PC-3 (cell line): Measurements from ENCODE around the gene PLXNB1.

Experiments used
- CTCF ChIP-seq: fragments of 300-600 bp; sonication (generic); conservative IDR thresholded peaks from 2 replicates; pipeline ENCODE4 v1.5.1; 2017; ENCODE audit warnings: antibody characterized with exemption, low read depth, mild to moderate bottlenecking, low read length
- EZH2phosphoT487 ChIP-seq: fragments of 300-600 bp; sonication (generic); IDR thresholded peaks from 2 replicates; pipeline ENCODE4 v1.6.1; 2018; ENCODE audit warnings: mild to moderate bottlenecking, antibody characterized with exemption, low read length, borderline replicate concordance

- TF ChIP-seq CTCF (no peak), EZH2phosphoT487 (no peak)
Measured at GRCh38 chr3:48434591-48435222, 4.8 kb upstream of the PLXNB1 start.
